K562 (cell line): Measurements from ENCODE around the gene ZFR2. TPM values are rescaled to one million over a fixed set of nuclear protein-coding genes. Genes with fewer than 3 reads are reported as not detected.

Source experiments
- CSDE1 ChIP-seq, 2 experiments: fragments of 450-650 bp; IDR thresholded peaks; 2 replicates each; pipeline ENCODE4 v1.6.1; 2016; ENCODE audit warnings: mild to moderate bottlenecking in 1 of 2
- HIVEP1 ChIP-seq: fragments of 250-450 bp; sonication (Bioruptor Pico); IDR thresholded peaks from 2 replicates; pipeline ENCODE4 v1.4.0; 2020; ENCODE audit warnings: mild to moderate bottlenecking
- KAT2B ChIP-seq: IDR thresholded peaks from one replicate; pipeline ENCODE4 v1.6.1; 2012; ENCODE audit warnings: low read depth, mild to moderate bottlenecking, control low read depth, inconsistent platforms, low read length, moderate library complexity
- L3MBTL2 ChIP-seq: fragments of 450-650 bp; IDR thresholded peaks from 2 replicates; pipeline ENCODE4 v1.6.1; 2016; ENCODE audit warnings: mild to moderate bottlenecking, moderate library complexity
- MTA3 ChIP-seq: fragments of 450-650 bp; formaldehyde crosslinking; IDR thresholded peaks from 2 replicates; pipeline ENCODE4 v1.6.1; 2017; ENCODE audit warnings: mild to moderate bottlenecking, borderline replicate concordance
- NR4A1 ChIP-seq, 2 experiments: fragments of 250-450 bp in 1 of 2; fragments of 450-650 bp in 1 of 2; sonication (Bioruptor Pico) in 1 of 2; IDR thresholded peaks; 2 replicates each; pipeline versions ENCODE4 v1.4.0 to v1.6.1; 2016 to 2020; ENCODE audit warnings: mild to moderate bottlenecking in 2 of 2, missing compliant biosample characterization in 1 of 2, missing genetic modification characterization in 1 of 2, moderate library complexity in 1 of 2
- OTX1 ChIP-seq: fragments of 450-650 bp; formaldehyde crosslinking; IDR thresholded peaks from 2 replicates; pipeline ENCODE4 v1.4.0; 2022; ENCODE audit warnings: mild to moderate bottlenecking
- PTTG1 ChIP-seq: fragments of 450-650 bp; IDR thresholded peaks from 2 replicates; pipeline ENCODE4 v1.6.1; 2016; ENCODE audit warnings: low read depth, mild to moderate bottlenecking, missing genetic modification characterization, missing compliant biosample characterization
- RBM34 ChIP-seq: fragments of 200-400 bp; formaldehyde crosslinking; IDR thresholded peaks from 2 replicates; pipeline ENCODE4 v1.6.1; 2018; ENCODE audit warnings: low read length, borderline replicate concordance; ENCODE audit not compliant: insufficient read depth
- SMARCB1 ChIP-seq: IDR thresholded peaks from 2 replicates; pipeline ENCODE4 v1.6.1; 2011; ENCODE audit warnings: improper control_type of control experiment, low read depth; ENCODE audit not compliant: insufficient read length
- TAF1 ChIP-seq: IDR thresholded peaks from 2 replicates; pipeline ENCODE4 v1.6.1; 2011; ENCODE audit warnings: mild to moderate bottlenecking, low read length, moderate library complexity; ENCODE audit not compliant: insufficient read depth, control insufficient read depth, severe bottlenecking; ENCODE audit errors: extremely low read depth
- TFE3 ChIP-seq: fragments of 450-650 bp; formaldehyde crosslinking; IDR thresholded peaks from 2 replicates; pipeline ENCODE4 v1.4.0; 2020; ENCODE audit warnings: mild to moderate bottlenecking, mixed read lengths
- WHSC1 ChIP-seq: IDR thresholded peaks from one replicate; pipeline ENCODE4 v1.6.1; 2012; ENCODE audit warnings: low read length, control low read depth, inconsistent platforms
- ZBED1 ChIP-seq: IDR thresholded peaks from 2 replicates; pipeline ENCODE4 v1.6.1; 2014
- ZNF212 ChIP-seq: fragments of 450-650 bp; formaldehyde crosslinking; IDR thresholded peaks from 2 replicates; pipeline ENCODE4 v1.4.0; 2020; ENCODE audit warnings: mild to moderate bottlenecking
- ZNF57 ChIP-seq: fragments of 450-650 bp; formaldehyde crosslinking; IDR thresholded peaks from 2 replicates; pipeline ENCODE4 v1.4.0; 2020; ENCODE audit warnings: mild to moderate bottlenecking, moderate library complexity
- ZNF780A ChIP-seq: fragments of 250-450 bp; sonication (Bioruptor Pico); IDR thresholded peaks from 2 replicates; pipeline ENCODE4 v1.5.0; 2021; ENCODE audit warnings: mild to moderate bottlenecking
- polyA plus RNA-seq, 8 experiments: library from polyadenylated mRNA; depleted of rRNA in 4 of 8; stranded (reverse) in 5 of 8; unstranded in 3 of 8; fragments of >200 nt; fragmentation: Nextera tagmentation in 2 of 8; fragmentation: Illumina TruSeq in 1 of 8; extraction: Ambion mirVana in 2 of 8; extraction: Trizol in 1 of 8; gene quantifications; 2 replicates each; pipeline versions ENCODE4 v1.2.1 to v1.2.3, GENCODE V29; 2011 to 2014; ENCODE audit warnings: inconsistent platforms in 1 of 8, missing spikeins in 1 of 8
- total RNA-seq, 7 experiments: library from RNA; depleted of rRNA in 6 of 7; stranded (reverse); fragments of >200 nt in 6 of 7; fragmentation: Illumina TruSeq in 2 of 7; extraction: Trizol in 2 of 7; gene quantifications; 2 replicates each; pipeline versions ENCODE4 v1.2.1 to v1.2.3, GENCODE V29; 2011 to 2021; ENCODE audit warnings: low replicate concordance in 1 of 7
- TF ChIP-seq, protein P1 (sequence below): sonication (generic); formaldehyde crosslinking; IDR thresholded peaks from 2 replicates; pipeline ENCODE4 v1.8.0; 2022; ENCODE audit warnings: mild to moderate bottlenecking, missing genetic modification reagents, borderline replicate concordance
- TF ChIP-seq, protein P2 (sequence below): fragments of 250-450 bp; sonication (Bioruptor Pico); IDR thresholded peaks from 2 replicates; pipeline ENCODE4 v1.4.0; 2020; ENCODE audit warnings: mild to moderate bottlenecking, moderate library complexity, borderline replicate concordance
- TF ChIP-seq, protein P3 (sequence below): fragments of 250-450 bp; sonication (Bioruptor Pico); IDR thresholded peaks from 2 replicates; pipeline ENCODE4 v1.5.0; 2021; ENCODE audit warnings: mild to moderate bottlenecking, borderline replicate concordance

Gene ZFR2
- total and polyA plus RNA-seq, 9 of the 15 experiments (the other 6 are each of a cell fraction or from before 2014, with no cell fraction given) = 0.03 to 0.59 (median 0.07) TPM; not detected in 6

- TF ChIP-seq TFE3 (CRISPR knock-in tag) (no peak), TAF1 (no peak), WHSC1 (no peak), NR4A1 (CRISPR knock-in tag; IDR thresholded peaks at IDR 0.05) (no peak), NR4A1 (tag; IDR thresholded peaks at IDR 0.05) (no peak), SMARCB1 (no peak), MTA3 (no peak), L3MBTL2 (peak; percentile 68), HIVEP1 (CRISPR knock-in tag) (no peak), ZNF212 (no peak), CSDE1 (IDR thresholded peaks at IDR 0.05) (no peak), ZNF780A (CRISPR knock-in tag) (no peak), ZNF57 (CRISPR knock-in tag) (no peak), PTTG1 (no peak), KAT2B (no peak), OTX1 (no peak), RBM34 (no peak), ZBED1 (no peak)
- TF ChIP-seq, protein P1, sequence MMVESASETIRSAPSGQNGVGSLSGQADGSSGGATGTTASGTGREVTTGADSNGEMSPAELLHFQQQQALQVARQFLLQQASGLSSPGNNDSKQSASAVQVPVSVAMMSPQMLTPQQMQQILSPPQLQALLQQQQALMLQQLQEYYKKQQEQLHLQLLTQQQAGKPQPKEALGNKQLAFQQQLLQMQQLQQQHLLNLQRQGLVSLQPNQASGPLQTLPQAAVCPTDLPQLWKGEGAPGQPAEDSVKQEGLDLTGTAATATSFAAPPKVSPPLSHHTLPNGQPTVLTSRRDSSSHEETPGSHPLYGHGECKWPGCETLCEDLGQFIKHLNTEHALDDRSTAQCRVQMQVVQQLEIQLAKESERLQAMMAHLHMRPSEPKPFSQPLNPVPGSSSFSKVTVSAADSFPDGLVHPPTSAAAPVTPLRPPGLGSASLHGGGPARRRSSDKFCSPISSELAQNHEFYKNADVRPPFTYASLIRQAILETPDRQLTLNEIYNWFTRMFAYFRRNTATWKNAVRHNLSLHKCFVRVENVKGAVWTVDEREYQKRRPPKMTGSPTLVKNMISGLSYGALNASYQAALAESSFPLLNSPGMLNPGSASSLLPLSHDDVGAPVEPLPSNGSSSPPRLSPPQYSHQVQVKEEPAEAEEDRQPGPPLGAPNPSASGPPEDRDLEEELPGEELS (CRISPR knock-in tag) = peak; percentile 44; the same call in 1 of the 2 replicates
- TF ChIP-seq, protein P2, sequence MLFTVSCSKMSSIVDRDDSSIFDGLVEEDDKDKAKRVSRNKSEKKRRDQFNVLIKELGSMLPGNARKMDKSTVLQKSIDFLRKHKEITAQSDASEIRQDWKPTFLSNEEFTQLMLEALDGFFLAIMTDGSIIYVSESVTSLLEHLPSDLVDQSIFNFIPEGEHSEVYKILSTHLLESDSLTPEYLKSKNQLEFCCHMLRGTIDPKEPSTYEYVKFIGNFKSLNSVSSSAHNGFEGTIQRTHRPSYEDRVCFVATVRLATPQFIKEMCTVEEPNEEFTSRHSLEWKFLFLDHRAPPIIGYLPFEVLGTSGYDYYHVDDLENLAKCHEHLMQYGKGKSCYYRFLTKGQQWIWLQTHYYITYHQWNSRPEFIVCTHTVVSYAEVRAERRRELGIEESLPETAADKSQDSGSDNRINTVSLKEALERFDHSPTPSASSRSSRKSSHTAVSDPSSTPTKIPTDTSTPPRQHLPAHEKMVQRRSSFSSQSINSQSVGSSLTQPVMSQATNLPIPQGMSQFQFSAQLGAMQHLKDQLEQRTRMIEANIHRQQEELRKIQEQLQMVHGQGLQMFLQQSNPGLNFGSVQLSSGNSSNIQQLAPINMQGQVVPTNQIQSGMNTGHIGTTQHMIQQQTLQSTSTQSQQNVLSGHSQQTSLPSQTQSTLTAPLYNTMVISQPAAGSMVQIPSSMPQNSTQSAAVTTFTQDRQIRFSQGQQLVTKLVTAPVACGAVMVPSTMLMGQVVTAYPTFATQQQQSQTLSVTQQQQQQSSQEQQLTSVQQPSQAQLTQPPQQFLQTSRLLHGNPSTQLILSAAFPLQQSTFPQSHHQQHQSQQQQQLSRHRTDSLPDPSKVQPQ (CRISPR knock-in tag) = no peak
- TF ChIP-seq, protein P3, sequence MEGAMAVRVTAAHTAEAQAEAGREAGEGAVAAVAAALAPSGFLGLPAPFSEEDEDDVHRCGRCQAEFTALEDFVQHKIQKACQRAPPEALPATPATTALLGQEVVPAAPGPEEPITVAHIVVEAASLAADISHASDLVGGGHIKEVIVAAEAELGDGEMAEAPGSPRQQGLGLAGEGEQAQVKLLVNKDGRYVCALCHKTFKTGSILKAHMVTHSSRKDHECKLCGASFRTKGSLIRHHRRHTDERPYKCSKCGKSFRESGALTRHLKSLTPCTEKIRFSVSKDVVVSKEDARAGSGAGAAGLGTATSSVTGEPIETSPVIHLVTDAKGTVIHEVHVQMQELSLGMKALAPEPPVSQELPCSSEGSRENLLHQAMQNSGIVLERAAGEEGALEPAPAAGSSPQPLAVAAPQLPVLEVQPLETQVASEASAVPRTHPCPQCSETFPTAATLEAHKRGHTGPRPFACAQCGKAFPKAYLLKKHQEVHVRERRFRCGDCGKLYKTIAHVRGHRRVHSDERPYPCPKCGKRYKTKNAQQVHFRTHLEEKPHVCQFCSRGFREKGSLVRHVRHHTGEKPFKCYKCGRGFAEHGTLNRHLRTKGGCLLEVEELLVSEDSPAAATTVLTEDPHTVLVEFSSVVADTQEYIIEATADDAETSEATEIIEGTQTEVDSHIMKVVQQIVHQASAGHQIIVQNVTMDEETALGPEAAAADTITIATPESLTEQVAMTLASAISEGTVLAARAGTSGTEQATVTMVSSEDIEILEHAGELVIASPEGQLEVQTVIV (CRISPR knock-in tag) = no peak
Measured at GRCh38 chr19:3868770-3869456, at the start of gene ZFR2 (continued).
